ENCODE results near the gene GCNA. TPM values are rescaled to one million over a fixed set of nuclear protein-coding genes. Genes with fewer than 3 reads are reported as not detected.
A peak's percentile ranks its signal among the peaks of the same experiment; 100 is the strongest.

The GCNA gene
- total RNA-seq, 1 experiment from 2014 or later = 0.98 TPM

DNA sequence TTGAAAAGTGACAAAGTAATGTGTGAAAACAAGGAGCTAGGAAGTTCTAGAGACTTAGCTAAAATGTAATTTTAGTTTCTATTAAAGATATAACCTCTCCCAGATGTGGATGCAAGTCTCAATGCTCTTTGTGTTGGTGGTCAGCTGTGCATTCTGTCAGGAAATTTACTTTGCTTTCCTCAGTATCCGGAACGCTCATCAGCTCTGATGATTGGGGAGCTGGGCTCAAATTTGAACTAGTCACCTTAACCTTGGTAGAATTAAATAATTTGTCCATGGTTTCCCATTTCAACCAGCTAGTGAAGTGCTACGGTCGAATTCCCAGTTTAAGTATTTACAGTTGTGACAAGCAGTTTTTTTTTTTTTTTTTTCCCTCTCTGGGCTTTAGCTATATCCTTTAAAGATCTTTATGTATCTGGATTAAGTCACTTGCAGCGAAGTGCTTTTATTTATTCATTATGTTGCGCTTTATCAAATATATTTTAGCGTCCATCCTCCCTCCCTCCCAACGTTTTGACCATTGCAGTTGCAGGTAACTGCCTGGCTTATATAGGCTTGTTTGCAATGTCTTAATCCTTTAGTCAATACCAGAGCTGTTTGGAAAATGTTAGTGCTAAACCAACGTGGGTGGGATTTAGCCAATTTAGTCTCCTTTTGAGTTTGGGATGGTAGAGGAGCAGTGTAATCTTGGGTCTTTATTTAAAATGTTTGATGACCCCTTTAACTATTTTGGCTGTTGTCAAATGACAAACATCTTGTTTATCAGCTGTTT is 43.3 kb upstream of the GCNA start:
- Histone ChIP-seq H3K27me3 (ENCODE audit: insufficient read depth, low read length) (no peaks in the 10 kb centered on the region), H2AFZ (ENCODE audit: low read depth, low read length, poor library complexity, severe bottlenecking) (no peak overlapping the region), H3K36me3 (ENCODE audit: control insufficient read depth in 1 of 2, insufficient read depth in 2 of 2, low read length in 2 of 2) (peaks cover 5 to 11% of the 10 kb centered on the region in 2 experiments), H3K4me1 (ENCODE audit: control insufficient read depth in 1 of 2, insufficient read depth in 2 of 2, low read length in 2 of 2) (peaks cover 0 to 21% of the 10 kb centered on the region in 2 experiments; a peak in 3 of 4 replicates), H3K9ac (ENCODE audit: low read length) (peak overlapping the region; percentile 95), H3K27ac (ENCODE audit: low read depth, low read length) (no peak overlapping the region; the same call in 1 of the 2 replicates), H3K79me2 (ENCODE audit: insufficient read depth, low read length) (peaks cover 76% of the 10 kb centered on the region), H3K4me3 (replicated peaks in 1 of 2; ENCODE audit: low read depth in 1 of 2, low read length in 2 of 2) (peak overlapping the region; percentile 86 to 90), H3K9me2 (ENCODE audit: insufficient read depth) (no peaks in the 10 kb centered on the region), H3K4me2 (ENCODE audit: low read length) (peak overlapping the region; percentile 87), H4K20me1 (ENCODE audit: insufficient read depth) (peaks cover 28% of the 10 kb centered on the region), H3K9me3 (ENCODE audit: control insufficient read depth in 1 of 2, insufficient read depth in 1 of 2, low read depth in 1 of 2, low read length in 2 of 2) (no peaks in the 10 kb centered on the region)
- RAD21 ChIA-PET (ENCODE audit: low non-redundant PET in 1 of 2, low total read pairs in 2 of 2, uncharacterized antibody in 2 of 2, unreplicated experiment in 2 of 2) = no interaction called here
- BruUV-seq (replicated peaks) = TSS peak; percentile 40
- intact Hi-C loops (cut with micrococcal nuclease) = no loop called here
- no peak for DNase-seq (ENCODE audit: low read depth, low spot score)
- no peak for ATAC-seq
- CTCF ChIA-PET = no interaction called here
- TF ChIP-seq CBX3 (IDR thresholded peaks at IDR 0.05; ENCODE audit: low read depth) (no peak), POLR2AphosphoS5 (IDR thresholded peaks at IDR 0.05; ENCODE audit: low read depth, low read length) (no peak), YY1 (IDR thresholded peaks at IDR 0.05; ENCODE audit: extremely low read depth, insufficient replicate concordance, low read depth, low read length) (no peak), EZH2 (IDR thresholded peaks at IDR 0.05) (no peak), SIN3A (IDR thresholded peaks at IDR 0.05; ENCODE audit: low read depth) (no peak), SRF (IDR thresholded peaks at IDR 0.05; ENCODE audit: low read depth) (no peak), ZNF274 (IDR thresholded peaks at IDR 0.05; ENCODE audit: low read depth, low read length) (no peak), RAD21 (IDR thresholded peaks at IDR 0.05; ENCODE audit: low read depth) (no peak), SP1 (IDR thresholded peaks at IDR 0.05; ENCODE audit: low read depth) (no peak), TCF7L2 (IDR thresholded peaks at IDR 0.05; ENCODE audit: borderline replicate concordance, extremely low read depth, insufficient read depth, insufficient read length) (no peak), POLR2A (IDR thresholded peaks at IDR 0.05; ENCODE audit: borderline replicate concordance, extremely low read depth, insufficient read depth, insufficient read length) (no peak), ELF1 (IDR thresholded peaks at IDR 0.05; ENCODE audit: borderline replicate concordance, low read depth) (no peak), ZFX (IDR thresholded peaks at IDR 0.05) (no peak), EZH2phosphoT487 (IDR thresholded peaks at IDR 0.05; ENCODE audit: borderline replicate concordance) (no peak)
- TF ChIP-seq, protein P1, sequence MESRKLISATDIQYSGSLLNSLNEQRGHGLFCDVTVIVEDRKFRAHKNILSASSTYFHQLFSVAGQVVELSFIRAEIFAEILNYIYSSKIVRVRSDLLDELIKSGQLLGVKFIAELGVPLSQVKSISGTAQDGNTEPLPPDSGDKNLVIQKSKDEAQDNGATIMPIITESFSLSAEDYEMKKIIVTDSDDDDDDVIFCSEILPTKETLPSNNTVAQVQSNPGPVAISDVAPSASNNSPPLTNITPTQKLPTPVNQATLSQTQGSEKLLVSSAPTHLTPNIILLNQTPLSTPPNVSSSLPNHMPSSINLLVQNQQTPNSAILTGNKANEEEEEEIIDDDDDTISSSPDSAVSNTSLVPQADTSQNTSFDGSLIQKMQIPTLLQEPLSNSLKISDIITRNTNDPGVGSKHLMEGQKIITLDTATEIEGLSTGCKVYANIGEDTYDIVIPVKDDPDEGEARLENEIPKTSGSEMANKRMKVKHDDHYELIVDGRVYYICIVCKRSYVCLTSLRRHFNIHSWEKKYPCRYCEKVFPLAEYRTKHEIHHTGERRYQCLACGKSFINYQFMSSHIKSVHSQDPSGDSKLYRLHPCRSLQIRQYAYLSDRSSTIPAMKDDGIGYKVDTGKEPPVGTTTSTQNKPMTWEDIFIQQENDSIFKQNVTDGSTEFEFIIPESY (IDR thresholded peaks at IDR 0.05; ENCODE audit: extremely low read depth, insufficient replicate concordance, low read length) = no peak
- TF ChIP-seq, protein P2, sequence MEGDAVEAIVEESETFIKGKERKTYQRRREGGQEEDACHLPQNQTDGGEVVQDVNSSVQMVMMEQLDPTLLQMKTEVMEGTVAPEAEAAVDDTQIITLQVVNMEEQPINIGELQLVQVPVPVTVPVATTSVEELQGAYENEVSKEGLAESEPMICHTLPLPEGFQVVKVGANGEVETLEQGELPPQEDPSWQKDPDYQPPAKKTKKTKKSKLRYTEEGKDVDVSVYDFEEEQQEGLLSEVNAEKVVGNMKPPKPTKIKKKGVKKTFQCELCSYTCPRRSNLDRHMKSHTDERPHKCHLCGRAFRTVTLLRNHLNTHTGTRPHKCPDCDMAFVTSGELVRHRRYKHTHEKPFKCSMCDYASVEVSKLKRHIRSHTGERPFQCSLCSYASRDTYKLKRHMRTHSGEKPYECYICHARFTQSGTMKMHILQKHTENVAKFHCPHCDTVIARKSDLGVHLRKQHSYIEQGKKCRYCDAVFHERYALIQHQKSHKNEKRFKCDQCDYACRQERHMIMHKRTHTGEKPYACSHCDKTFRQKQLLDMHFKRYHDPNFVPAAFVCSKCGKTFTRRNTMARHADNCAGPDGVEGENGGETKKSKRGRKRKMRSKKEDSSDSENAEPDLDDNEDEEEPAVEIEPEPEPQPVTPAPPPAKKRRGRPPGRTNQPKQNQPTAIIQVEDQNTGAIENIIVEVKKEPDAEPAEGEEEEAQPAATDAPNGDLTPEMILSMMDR (IDR thresholded peaks at IDR 0.05 in 2 of 3, conservative IDR thresholded peaks at IDR 0.05 in 1 of 3; ENCODE audit: borderline replicate concordance in 1 of 3, insufficient read depth in 1 of 3, low read depth in 2 of 3, low read length in 2 of 3) = no peak
- TF ChIP-seq, protein P3, sequence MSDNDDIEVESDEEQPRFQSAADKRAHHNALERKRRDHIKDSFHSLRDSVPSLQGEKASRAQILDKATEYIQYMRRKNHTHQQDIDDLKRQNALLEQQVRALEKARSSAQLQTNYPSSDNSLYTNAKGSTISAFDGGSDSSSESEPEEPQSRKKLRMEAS (IDR thresholded peaks at IDR 0.05) = no peak
- POLR2A ChIA-PET = interaction anchor here (3.8 kb wide), 1 partner anchor 8 kb away, joined by 17 read pairs; no protein-coding TSS in a partner anchor

Measured in HCT116 (cell line).